NCI-H2227 treated with DMSO at 0.1 percent for 48 hours (cell line): Measurements from ENCODE around the gene MOB3B.

Experiments used
- DNase-seq: peaks from one replicate; lab custom pipeline; 2025; lab: John Stamatoyannopoulos, UW

MOB3B gene

DNA sequence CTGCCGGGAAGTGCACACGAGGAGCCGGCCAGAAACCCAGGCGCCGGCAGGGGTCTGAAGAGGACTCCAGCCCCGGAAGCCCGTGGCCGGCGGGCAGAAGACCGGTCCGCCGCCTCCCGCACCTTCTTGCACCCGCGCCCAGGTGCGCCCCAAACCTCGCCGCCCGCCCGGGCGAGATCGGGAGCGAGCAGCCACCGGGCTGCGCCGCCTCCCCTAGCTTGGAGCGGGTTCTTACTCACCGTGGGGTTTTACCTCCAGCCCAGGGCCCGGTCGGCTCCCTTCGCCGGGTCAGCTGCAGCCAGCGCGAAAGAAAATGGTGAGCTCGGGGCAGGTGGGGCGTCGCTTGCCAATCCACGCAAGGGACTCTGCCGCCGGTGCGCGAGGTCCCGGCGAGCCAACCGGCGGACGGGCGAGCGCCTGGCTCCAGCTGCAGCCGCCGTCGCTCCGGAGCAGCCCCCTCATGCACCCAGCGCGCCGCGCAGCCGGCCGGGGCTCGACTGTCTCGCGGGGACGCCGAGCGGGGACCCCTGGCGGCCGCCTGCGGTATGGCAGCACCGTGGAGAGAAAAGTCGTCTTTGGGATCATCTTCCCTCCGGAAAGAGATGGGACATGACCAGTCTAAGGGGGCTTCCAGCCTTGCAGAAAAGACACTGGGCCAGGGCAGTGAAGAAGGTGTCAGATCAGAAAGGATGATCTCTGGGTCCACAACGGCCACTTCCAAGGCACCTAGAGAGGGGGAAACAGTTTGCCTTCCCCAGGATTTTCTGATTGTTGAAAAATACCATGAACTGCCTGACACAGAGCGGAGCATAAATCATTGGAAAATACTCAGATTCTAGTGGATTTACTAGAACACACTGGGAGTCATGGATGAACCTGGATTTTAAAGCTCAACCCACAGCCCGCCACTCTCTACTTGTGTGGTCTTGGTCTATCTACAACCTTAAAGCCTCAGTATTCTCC is at the start of gene MOB3B:
TSS of gene MOB3B (minus strand) at position 499 of the 963 bp plus-strand sequence. CDS start 74,264 bp downstream, outside the sequence.
- DNase-seq = peak; percentile 37

DNA sequence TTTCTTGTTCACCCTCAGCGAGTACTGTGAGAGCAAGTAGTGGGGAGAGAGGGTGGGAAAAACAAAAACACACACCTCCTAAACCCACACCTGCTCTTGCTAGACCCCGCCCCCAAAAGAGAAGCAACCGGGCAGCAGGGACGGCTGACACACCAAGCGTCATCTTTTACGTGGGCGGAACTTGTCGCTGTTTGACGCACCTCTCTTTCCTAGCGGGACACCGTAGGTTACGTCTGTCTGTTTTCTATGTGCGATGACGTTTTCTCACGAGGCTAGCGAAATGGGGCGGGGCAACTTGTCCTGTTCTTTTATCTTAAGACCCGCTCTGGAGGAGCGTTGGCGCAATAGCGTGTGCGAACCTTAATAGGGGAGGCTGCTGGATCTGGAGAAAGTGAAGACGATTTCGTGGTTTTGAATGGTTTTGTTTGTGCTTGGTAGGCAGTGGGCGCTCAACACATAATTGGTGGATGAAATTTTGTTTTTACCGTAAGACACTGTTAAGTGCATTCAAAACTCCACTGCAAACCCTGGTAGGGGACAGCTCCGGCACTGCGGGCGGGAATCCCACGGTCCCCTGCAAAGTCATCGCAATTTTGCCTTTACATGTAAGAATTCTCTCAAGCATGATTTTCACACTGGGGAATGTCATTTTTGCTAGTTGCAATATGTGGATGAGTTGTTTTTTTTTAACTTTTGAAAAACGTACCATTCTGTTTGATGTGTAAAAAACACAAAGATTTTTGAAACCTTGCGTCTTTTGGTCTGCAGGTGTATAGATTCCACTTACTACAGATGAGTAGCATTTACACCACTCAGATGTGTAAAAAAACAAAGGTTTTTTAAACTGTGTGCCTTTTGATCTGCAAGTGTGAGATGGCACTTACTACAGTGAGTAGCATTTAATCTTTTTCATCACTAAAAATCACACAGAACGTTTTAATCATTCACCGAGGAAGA is 44.3 kb upstream of the MOB3B start:
- DNase-seq = peak; percentile 95

- DNase-seq = no peak
Measured at GRCh38 chr9:27572918-27573633, 43.5 kb upstream of the MOB3B start, which contains the start of gene C9orf72. Gene C9orf72 (minus strand): TSS chr9:27573481. CDS start chr9:27567120, 6,361 bp downstream.

- DNase-seq = peak; percentile 19
Measured at GRCh38 chr9:27572566-27572917, 42.9 kb upstream of the MOB3B start.

DNA sequence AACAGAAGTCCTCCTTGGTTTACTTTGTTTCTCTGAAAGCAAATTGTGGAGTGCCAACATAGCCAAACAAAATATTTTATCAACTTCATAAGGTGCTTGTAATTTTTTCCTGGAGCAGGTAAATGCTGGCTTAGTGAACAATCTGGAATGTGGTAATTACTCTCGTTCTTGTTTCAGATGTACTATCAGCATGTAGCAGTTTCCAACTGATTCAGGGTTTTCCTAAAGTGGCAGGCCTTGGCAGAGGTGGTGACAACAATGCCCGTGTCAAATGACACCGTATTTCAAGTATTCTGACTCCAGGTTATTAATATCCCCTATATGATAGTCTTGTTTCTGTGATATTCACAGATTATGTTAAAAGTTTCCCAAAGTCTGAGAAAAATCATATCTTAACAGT is 42.4 kb upstream of the MOB3B start:
- DNase-seq = no peak

DNA sequence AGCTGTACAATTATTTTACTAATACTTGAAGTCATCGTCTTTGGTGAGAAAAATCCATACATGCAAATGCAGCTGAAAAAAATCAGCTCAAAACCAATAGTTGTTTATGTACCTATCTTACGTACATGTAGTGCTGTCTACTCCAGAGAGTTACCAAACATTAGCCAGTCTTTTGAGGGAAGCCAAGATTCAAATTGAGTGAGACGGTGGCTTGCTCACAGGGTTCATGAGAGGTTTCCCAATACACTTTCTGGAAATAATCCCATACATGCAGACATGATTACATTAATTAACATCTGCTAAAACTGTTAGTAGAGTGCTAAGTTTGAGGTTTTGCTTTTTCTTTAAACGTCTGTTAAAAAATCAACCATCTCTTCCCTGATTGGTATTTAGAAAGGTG is 41.4 kb upstream of the MOB3B start:
- DNase-seq = no peak

- no peak for DNase-seq
Measured at GRCh38 chr9:27569406-27569805, 39.8 kb upstream of the MOB3B start.

GRCh38 chr9:27566118-27566517 is 36.5 kb upstream of the MOB3B start:
- DNase-seq = no peak

DNA sequence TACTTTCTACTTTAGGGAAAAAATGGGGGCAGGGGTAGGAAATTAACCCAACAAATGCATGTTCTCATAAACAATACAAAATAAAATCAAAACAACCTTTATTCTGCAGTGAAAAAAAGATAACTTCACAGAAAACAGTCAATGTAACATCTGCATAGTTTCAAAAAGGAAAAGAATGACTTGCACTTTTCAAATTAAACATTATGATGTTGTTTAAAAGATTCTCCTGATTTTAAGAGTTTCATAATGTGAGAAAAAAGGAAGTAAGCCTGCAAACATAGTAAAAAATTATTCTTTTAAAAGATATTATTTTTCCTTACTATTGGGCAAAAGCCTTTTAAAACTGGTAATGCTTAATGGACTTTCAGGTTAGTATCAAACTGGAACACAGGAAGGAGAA is 36.1 kb upstream of the MOB3B start:
- no peak for DNase-seq

DNA sequence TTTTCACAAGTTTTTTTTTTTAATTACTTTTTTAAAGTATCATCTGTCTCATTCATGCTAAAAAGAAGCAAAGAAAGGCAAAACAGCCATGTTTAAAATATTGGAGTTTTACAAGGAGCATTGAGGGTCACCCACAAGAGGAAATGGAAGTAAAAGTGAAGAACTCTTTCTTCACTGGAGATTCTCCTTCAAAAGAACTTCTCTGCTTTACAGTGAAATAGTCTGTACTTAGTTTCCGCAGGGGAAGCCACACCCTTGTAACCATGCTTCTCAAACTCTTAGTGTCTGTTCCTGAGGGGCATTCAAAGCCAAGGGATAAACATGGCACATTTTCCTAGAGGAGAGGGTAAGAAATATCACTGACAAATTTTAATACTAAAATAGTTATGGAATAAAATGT is 35.1 kb upstream of the MOB3B start:
- DNase-seq = no peak

- no peak for DNase-seq
Measured at GRCh38 chr9:27563738-27564430, 34.3 kb upstream of the MOB3B start.

DNA sequence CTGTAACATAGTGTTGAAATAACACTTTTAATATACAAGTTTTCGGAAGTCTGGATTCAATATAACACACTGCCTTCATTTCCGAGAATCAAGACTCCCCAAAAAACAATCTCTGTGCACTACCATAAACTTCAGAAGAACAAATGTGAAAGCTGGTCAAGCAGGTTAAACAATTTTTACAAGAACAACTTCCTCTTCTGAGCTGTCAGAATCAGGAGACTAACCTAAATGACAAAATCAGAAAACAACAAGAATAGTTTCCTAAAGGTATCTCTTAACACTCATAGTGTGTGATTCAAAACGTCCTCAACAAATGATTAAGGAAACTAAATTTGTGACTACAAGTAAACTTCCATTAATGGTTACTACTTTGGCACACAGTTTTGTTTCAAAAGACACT is 32.1 kb upstream of the MOB3B start:
- no peak for DNase-seq

- DNase-seq = no peak
Measured at GRCh38 chr9:27560457-27560856, 30.8 kb upstream of the MOB3B start.

DNA sequence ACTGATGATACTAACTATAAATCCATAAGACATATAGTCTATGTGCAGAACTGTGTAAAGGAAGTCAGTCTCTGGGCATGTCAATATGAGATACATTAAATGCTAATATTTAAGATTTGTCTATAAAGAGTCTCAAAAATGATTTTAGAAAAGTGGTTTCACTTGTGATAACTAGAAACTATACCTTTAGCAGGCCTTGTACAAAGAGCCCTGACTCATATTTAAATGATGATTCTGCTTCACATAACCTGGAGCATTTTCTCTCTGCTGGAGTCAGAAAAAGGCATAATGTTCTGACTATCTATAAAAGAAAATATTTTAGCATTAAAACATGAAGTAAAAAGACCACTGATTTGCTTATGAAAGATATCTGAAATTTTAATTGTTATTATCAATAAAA is 28.7 kb upstream of the MOB3B start:
- no peak for DNase-seq

- DNase-seq = no peak
Measured at GRCh38 chr9:27556470-27556869, 26.9 kb upstream of the MOB3B start.

DNA sequence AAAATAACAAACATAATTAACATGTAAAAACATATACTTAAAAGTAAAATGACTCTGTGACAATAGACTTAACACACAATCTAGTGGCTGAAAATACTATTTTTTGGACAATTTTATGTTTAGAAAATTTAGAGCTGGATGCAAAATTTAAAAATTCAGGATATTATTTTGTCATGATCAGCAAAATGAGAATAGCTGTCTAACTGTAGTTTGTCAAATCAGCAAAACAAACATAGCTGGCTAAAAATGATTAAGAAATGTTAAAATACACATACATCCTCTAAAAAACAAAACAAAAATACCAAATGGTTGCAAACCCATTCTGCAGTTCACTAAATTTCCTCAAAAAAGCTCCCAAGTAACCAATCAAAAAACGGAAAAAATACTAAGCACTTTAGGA is 25.1 kb upstream of the MOB3B start:
- DNase-seq = no peak

- no peak for DNase-seq
Measured at GRCh38 chr9:27549196-27549755, 19.7 kb upstream of the MOB3B start.

GRCh38 chr9:27548055-27548741 is 18.6 kb upstream of the MOB3B start:
- peak; percentile 18 for DNase-seq

DNA sequence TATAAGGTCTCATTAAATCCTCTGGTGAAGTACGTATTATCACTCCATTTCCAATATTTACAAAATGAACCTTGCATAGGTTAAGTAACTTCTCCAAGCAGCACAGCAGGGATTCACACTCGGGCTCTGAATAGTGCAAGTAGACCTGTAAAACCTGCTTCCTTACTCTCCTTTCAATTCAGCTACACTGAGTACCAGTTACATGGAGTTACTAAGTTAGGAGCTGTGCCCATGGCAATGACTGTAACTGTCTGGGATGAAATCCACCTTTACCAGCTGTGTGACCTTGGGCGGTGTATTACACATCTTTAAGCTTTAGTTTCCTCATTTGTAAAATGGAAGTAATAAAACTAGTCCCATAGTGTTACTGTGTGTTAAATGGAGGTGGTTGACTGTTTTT is 15.9 kb upstream of the MOB3B start:
- no peak for DNase-seq

- no peak for DNase-seq
Measured at GRCh38 chr9:27542508-27542907, 12.9 kb upstream of the MOB3B start.
